ENCODE data around the gene KCNJ15.

The KCNJ15 gene

GRCh38 chr21:38333301-38334272 lies 76.8 kb downstream of the KCNJ15 start:
- H3K4me2 ChIP-seq: no peak overlapping the region
- no peak overlapping the region for H3K9ac ChIP-seq
- H3K4me3 ChIP-seq: no peak overlapping the region
- no peak for TF ChIP-seq Cebpa-rat (IDR thresholded peaks at IDR 0.05)
- no peak overlapping the region for H3K27ac ChIP-seq
- H4K20me1 ChIP-seq: no peaks in the 10 kb centered on the region
- H3K36me3 ChIP-seq: no peaks in the 10 kb centered on the region
- no peaks in the 10 kb centered on the region for H3K27me3 ChIP-seq
- H3K9me3 ChIP-seq: peaks cover 4% of the 10 kb centered on the region; the same call in 1 of the 2 replicates
- H3K4me1 ChIP-seq: no peaks in the 10 kb centered on the region

GRCh38 chr21:38334866-38335265 lies 78.1 kb downstream of the KCNJ15 start:
- no peaks in the 10 kb centered on the region for H3K36me3 ChIP-seq

GRCh38 chr21:38337793-38338192 lies 81.0 kb downstream of the KCNJ15 start:
- Histone ChIP-seq H4K20me1 (no peaks in the 10 kb centered on the region), H3K4me3 (no peak overlapping the region), H3K9me3 (peaks cover 4% of the 10 kb centered on the region; the same call in 1 of the 2 replicates), H3K27me3 (no peaks in the 10 kb centered on the region), H3K4me2 (no peak overlapping the region), H3K27ac (no peak overlapping the region), H3K4me1 (peaks cover 7% of the 10 kb centered on the region), H3K36me3 (no peaks in the 10 kb centered on the region), H3K9ac (no peak overlapping the region)
- TF ChIP-seq Cebpa-rat (IDR thresholded peaks at IDR 0.05): no peak

More at GRCh38 chr21:38334866-38335265, 78.1 kb downstream of the KCNJ15 start:
- no peak overlapping the region for H3K4me2 ChIP-seq
- no peaks in the 10 kb centered on the region for H3K27me3 ChIP-seq
- H3K9ac ChIP-seq: no peak overlapping the region
- no peak overlapping the region for H3K27ac ChIP-seq
- TF ChIP-seq Cebpa-rat (IDR thresholded peaks at IDR 0.05): no peak
- no peaks in the 10 kb centered on the region for H4K20me1 ChIP-seq
- peaks cover 4% of the 10 kb centered on the region; the same call in 1 of the 2 replicates for H3K9me3 ChIP-seq
- H3K4me3 ChIP-seq: no peak overlapping the region
- H3K4me1 ChIP-seq: no peaks in the 10 kb centered on the region

GRCh38 chr21:38340131-38340530 lies 83.3 kb downstream of the KCNJ15 start:
- peaks cover 4% of the 10 kb centered on the region; the same call in 1 of the 2 replicates for H3K9me3 ChIP-seq
- no peak overlapping the region for H3K9ac ChIP-seq
- H3K4me1 ChIP-seq: peaks cover 7% of the 10 kb centered on the region
- no peak overlapping the region for H3K4me3 ChIP-seq
- no peaks in the 10 kb centered on the region for H4K20me1 ChIP-seq
- H3K27ac ChIP-seq: no peak overlapping the region
- no peaks in the 10 kb centered on the region for H3K36me3 ChIP-seq
- H3K27me3 ChIP-seq: no peaks in the 10 kb centered on the region
- H3K4me2 ChIP-seq: no peak overlapping the region
- TF ChIP-seq Cebpa-rat (IDR thresholded peaks at IDR 0.05): no peak

GRCh38 chr21:38341546-38342012 lies 84.8 kb downstream of the KCNJ15 start:
- H3K4me2 ChIP-seq: peak overlapping the region; percentile 48
- no peaks in the 10 kb centered on the region for H3K27me3 ChIP-seq
- H3K9ac ChIP-seq: no peak overlapping the region
- no peaks in the 10 kb centered on the region for H4K20me1 ChIP-seq
- peaks cover 7% of the 10 kb centered on the region for H3K4me1 ChIP-seq
- no peak for TF ChIP-seq Cebpa-rat (IDR thresholded peaks at IDR 0.05)
- no peaks in the 10 kb centered on the region for H3K36me3 ChIP-seq
- 0 out of 2 replicates have a peak, but pooled peaks cover under 1% of the 10 kb centered on the region for H3K9me3 ChIP-seq
- H3K4me3 ChIP-seq: no peak overlapping the region
- H3K27ac ChIP-seq: no peak overlapping the region

- no peaks in the 10 kb centered on the region for H3K27me3 ChIP-seq
- H3K9me3 ChIP-seq: no peaks in the 10 kb centered on the region
- H3K4me2 ChIP-seq: no peak overlapping the region
- no peak overlapping the region for H3K27ac ChIP-seq
- no peak overlapping the region for H3K9ac ChIP-seq
- H4K20me1 ChIP-seq: no peaks in the 10 kb centered on the region
- H3K36me3 ChIP-seq: no peaks in the 10 kb centered on the region
- no peak for TF ChIP-seq Cebpa-rat (IDR thresholded peaks at IDR 0.05)
- peaks cover 7% of the 10 kb centered on the region for H3K4me1 ChIP-seq
- no peak overlapping the region for H3K4me3 ChIP-seq
Observed at GRCh38 chr21:38342739-38343138, 85.9 kb downstream of the KCNJ15 start.

GRCh38 chr21:38343691-38344090 lies 86.9 kb downstream of the KCNJ15 start:
- H3K27ac ChIP-seq: no peak overlapping the region

GRCh38 chr21:38346286-38346685 lies 89.5 kb downstream of the KCNJ15 start:
- H3K4me1 ChIP-seq: peaks cover 32% of the 10 kb centered on the region
- H3K27ac ChIP-seq: no peak overlapping the region
- no peaks in the 10 kb centered on the region for H3K36me3 ChIP-seq
- H3K9me3 ChIP-seq: no peaks in the 10 kb centered on the region
- H3K27me3 ChIP-seq: no peaks in the 10 kb centered on the region
- no peak overlapping the region for H3K9ac ChIP-seq
- no peak overlapping the region for H3K4me3 ChIP-seq
- H4K20me1 ChIP-seq: no peaks in the 10 kb centered on the region
- TF ChIP-seq Cebpa-rat (IDR thresholded peaks at IDR 0.05): no peak
- H3K4me2 ChIP-seq: no peak overlapping the region

More at GRCh38 chr21:38343691-38344090, 86.9 kb downstream of the KCNJ15 start:
- no peaks in the 10 kb centered on the region for H3K36me3 ChIP-seq
- H3K4me2 ChIP-seq: no peak overlapping the region
- no peaks in the 10 kb centered on the region for H3K9me3 ChIP-seq
- no peaks in the 10 kb centered on the region for H3K27me3 ChIP-seq
- H3K4me1 ChIP-seq: peaks cover 8% of the 10 kb centered on the region
- H3K9ac ChIP-seq: no peak overlapping the region
- H4K20me1 ChIP-seq: no peaks in the 10 kb centered on the region
- no peak overlapping the region for H3K4me3 ChIP-seq
- TF ChIP-seq Cebpa-rat (IDR thresholded peaks at IDR 0.05): no peak

- Histone ChIP-seq H4K20me1 (no peaks in the 10 kb centered on the region), H3K4me3 (no peak overlapping the region), H3K4me2 (peak overlapping the region; percentile 49), H3K9me3 (no peaks in the 10 kb centered on the region), H3K27me3 (no peaks in the 10 kb centered on the region), H3K4me1 (peaks cover 39% of the 10 kb centered on the region), H3K9ac (no peak overlapping the region), H3K27ac (no peak overlapping the region), H3K36me3 (no peaks in the 10 kb centered on the region)
- no peak for TF ChIP-seq Cebpa-rat (IDR thresholded peaks at IDR 0.05)
Observed at GRCh38 chr21:38349111-38349746, 92.4 kb downstream of the KCNJ15 start.

- Histone ChIP-seq H3K4me1 (peaks cover 39% of the 10 kb centered on the region), H3K9ac (no peak overlapping the region), H3K36me3 (no peaks in the 10 kb centered on the region), H4K20me1 (no peaks in the 10 kb centered on the region), H3K27me3 (no peaks in the 10 kb centered on the region), H3K4me2 (no peak overlapping the region), H3K4me3 (no peak overlapping the region), H3K27ac (no peak overlapping the region), H3K9me3 (no peaks in the 10 kb centered on the region)
- TF ChIP-seq Cebpa-rat (IDR thresholded peaks at IDR 0.05): no peak
Observed at GRCh38 chr21:38349977-38350376, 93.2 kb downstream of the KCNJ15 start.

All from BLaER1 (cell line).